IMR-90 (cell line): ENCODE data around the gene UBE2D4. TPM values are rescaled to one million over a fixed set of nuclear protein-coding genes. Genes with fewer than 3 reads are reported as not detected.

Experiments used
- ATAC-seq: fragments of 200-7000 bp; cut with Tn5 transposase; 2 replicates; pipeline ENCODE4 v1.9.1; 2020; ENCODE audit warnings: low read depth, mild to moderate bottlenecking, moderate library complexity
- BruUV-seq: library from RNA; stranded (reverse); fragments of 400-500 nt; replicated peaks from 2 replicates; lab custom pipeline; 2021; lab: Mats Ljungman, UMichigan
- CTCF ChIA-PET: fragments of 300-600 bp; formaldehyde crosslinking; extraction: SDS; loops from one replicate; lab custom pipeline; 2021; ENCODE audit warnings: antibody characterized with exemption; lab: Yijun Ruan, JAX
- POLR2A ChIA-PET: fragments of 300-600 bp; sonication (Branson Sonifier 250); formaldehyde crosslinking; loops from one replicate; lab custom pipeline; 2022; ENCODE audit warnings: antibody characterized with exemption; ENCODE audit not compliant: unreplicated experiment; lab: Charles Lee
- DNase-seq: peaks from one replicate; pipeline ENCODE4 v3.0.0; 2013
- H2AFZ ChIP-seq: replicated peaks from 2 replicates; pipeline ENCODE3; 2013; ENCODE audit warnings: low read length, mild to moderate bottlenecking; ENCODE audit not compliant: poor library complexity
- H2AK5ac ChIP-seq: 2 replicates; pipeline ENCODE4 v1.6.1; 2013; ENCODE audit warnings: low read depth, low read length, inconsistent platforms
- H2AK9ac ChIP-seq: replicated peaks from 2 replicates; pipeline ENCODE3; 2013; ENCODE audit warnings: mild to moderate bottlenecking, low read depth, low read length, moderate library complexity; ENCODE audit not compliant: poor library complexity
- H2BK120ac ChIP-seq: 2 replicates; pipeline ENCODE4 v1.6.1; 2013; ENCODE audit warnings: low read depth, low read length, inconsistent platforms
- H2BK15ac ChIP-seq: 3 replicates; pipeline ENCODE4 v1.6.1; 2013; ENCODE audit warnings: low read depth, low read length, inconsistent platforms
- H2BK20ac ChIP-seq: 2 replicates; pipeline ENCODE4 v1.6.1; 2013; ENCODE audit warnings: low read depth, mild to moderate bottlenecking, inconsistent platforms, low read length, moderate library complexity
- H2BK5ac ChIP-seq: 2 replicates; pipeline ENCODE4 v1.6.1; 2013; ENCODE audit warnings: mild to moderate bottlenecking, low read depth, low read length, inconsistent platforms; ENCODE audit not compliant: poor library complexity, severe bottlenecking
- H3K14ac ChIP-seq: replicated peaks from 2 replicates; pipeline ENCODE4 v1.6.1; 2013; ENCODE audit warnings: low read depth, low read length, inconsistent platforms
- H3K18ac ChIP-seq: 2 replicates; pipeline ENCODE4 v1.6.1; 2013; ENCODE audit warnings: low read depth, low read length, control low read depth
- H3K23ac ChIP-seq: 2 replicates; pipeline ENCODE4 v1.6.1; 2013; ENCODE audit warnings: low read depth, low read length, inconsistent platforms
- H3K27ac ChIP-seq: 2 replicates; pipeline ENCODE4 v1.5.1; 2013; ENCODE audit warnings: mild to moderate bottlenecking, control low read depth, low read length; ENCODE audit not compliant: insufficient read depth
- H3K27me3 ChIP-seq: 2 replicates; pipeline ENCODE4 v1.6.1; 2013; ENCODE audit warnings: low read length; ENCODE audit not compliant: control insufficient read depth, insufficient read depth
- H3K36me3 ChIP-seq: 2 replicates; pipeline ENCODE4 v1.6.1; 2013; ENCODE audit warnings: low read length, mixed read lengths; ENCODE audit not compliant: control insufficient read depth, insufficient read depth
- H3K4ac ChIP-seq: 2 replicates; pipeline ENCODE4 v1.6.1; 2013; ENCODE audit warnings: low read depth, low read length, inconsistent platforms
- H3K4me1 ChIP-seq: 2 replicates; pipeline ENCODE4 v1.6.1; 2013; ENCODE audit warnings: low read length, mixed read lengths; ENCODE audit not compliant: control insufficient read depth, insufficient read depth
- H3K4me2 ChIP-seq: 2 replicates; pipeline ENCODE4 v1.6.1; 2013; ENCODE audit warnings: low read depth, mild to moderate bottlenecking, control low read depth, low read length, moderate library complexity
- H3K4me3 ChIP-seq: 2 replicates; pipeline ENCODE4 v1.5.1; 2013; ENCODE audit warnings: low read depth, mild to moderate bottlenecking, control low read depth, low read length, moderate library complexity; ENCODE audit not compliant: insufficient read depth
- H3K56ac ChIP-seq: 2 replicates; pipeline ENCODE4 v1.6.1; 2013; ENCODE audit warnings: low read length, inconsistent platforms; ENCODE audit not compliant: insufficient read depth; ENCODE audit errors: extremely low read depth
- H3K79me1 ChIP-seq, 2 experiments: 2 replicates each; pipeline ENCODE4 v1.6.1; 2013; ENCODE audit warnings: low read length in 2 of 2, inconsistent platforms in 1 of 2, low read depth in 1 of 2
- H3K9ac ChIP-seq: 2 replicates; pipeline ENCODE4 v1.6.1; 2013; ENCODE audit warnings: low read depth, low read length, control low read depth
- H3K9me1 ChIP-seq: 2 replicates; pipeline ENCODE4 v1.6.1; 2013; ENCODE audit warnings: low read length, inconsistent platforms; ENCODE audit not compliant: insufficient read depth
- H3K9me3 ChIP-seq: 2 replicates; pipeline ENCODE4 v1.6.1; 2013; ENCODE audit warnings: low read length; ENCODE audit not compliant: control insufficient read depth, insufficient read depth
- H4K20me1 ChIP-seq: 2 replicates; pipeline ENCODE4 v1.6.1; 2013; ENCODE audit warnings: low read length, inconsistent platforms; ENCODE audit not compliant: insufficient read depth
- H4K5ac ChIP-seq: 2 replicates; pipeline ENCODE4 v1.6.1; 2013; ENCODE audit warnings: mild to moderate bottlenecking, low read depth, low read length, control low read depth
- H4K8ac ChIP-seq, 2 experiments: 2 replicates each; pipeline ENCODE4 v1.6.1; 2013; ENCODE audit warnings: low read depth in 2 of 2, low read length in 2 of 2, control low read depth in 1 of 2, inconsistent platforms in 1 of 2
- H4K91ac ChIP-seq: 2 replicates; pipeline ENCODE4 v1.6.1; 2013; ENCODE audit warnings: low read depth, low read length, inconsistent platforms; ENCODE audit not compliant: insufficient read depth
- BHLHE40 ChIP-seq: fragments of 150-350 bp; IDR thresholded peaks from 2 replicates; pipeline ENCODE4 v1.6.1; 2016; ENCODE audit warnings: mild to moderate bottlenecking, low read depth, low read length
- CEBPB ChIP-seq: IDR thresholded peaks from 2 replicates; pipeline ENCODE4 v1.6.1; 2012; ENCODE audit warnings: low read depth, low read length, improper control_type of control experiment
- CHD1 ChIP-seq: IDR thresholded peaks from 2 replicates; pipeline ENCODE4 v1.6.1; 2012; ENCODE audit warnings: low read depth, low read length, improper control_type of control experiment
- CTCF ChIP-seq: conservative IDR thresholded peaks from 2 replicates; pipeline ENCODE4 v1.5.1; 2012; ENCODE audit warnings: mild to moderate bottlenecking, low read depth, low read length, improper control_type of control experiment
- FOS ChIP-seq: fragments of 150-350 bp; IDR thresholded peaks from 2 replicates; pipeline ENCODE4 v1.6.1; 2016; ENCODE audit warnings: low read depth, low read length
- MXI1 ChIP-seq: IDR thresholded peaks from 2 replicates; pipeline ENCODE4 v1.6.1; 2012; ENCODE audit warnings: low read depth, mild to moderate bottlenecking, low read length, moderate library complexity, borderline replicate concordance
- NFE2L2 ChIP-seq: fragments of 150-350 bp; IDR thresholded peaks from 2 replicates; pipeline ENCODE4 v1.6.1; 2016; ENCODE audit warnings: low read depth, mild to moderate bottlenecking, low read length
- RAD21 ChIP-seq: IDR thresholded peaks from 2 replicates; pipeline ENCODE4 v1.6.1; 2012; ENCODE audit warnings: low read length, improper control_type of control experiment
- RFX5 ChIP-seq: IDR thresholded peaks from 2 replicates; pipeline ENCODE4 v1.8.0; 2012; ENCODE audit warnings: low read depth, mild to moderate bottlenecking, low read length, moderate library complexity
- SMC3 ChIP-seq: fragments of 150-350 bp; IDR thresholded peaks from 2 replicates; pipeline ENCODE4 v1.6.1; 2016; ENCODE audit warnings: low read depth, mild to moderate bottlenecking, antibody characterized with exemption, low read length, moderate library complexity
- USF2 ChIP-seq: fragments of 150-350 bp; IDR thresholded peaks from 2 replicates; pipeline ENCODE4 v1.6.1; 2017; ENCODE audit warnings: mild to moderate bottlenecking, antibody characterized with exemption, low read length, low read depth
- WGBS, 2 experiments: methylation state at CpG; one replicate each; pipeline versions ENCODE4 v1.1.5 to v1.1.7; 2013; ENCODE audit warnings: missing lambda C conversion rate in 2 of 2; ENCODE audit not compliant: insufficient read length in 1 of 2; ENCODE audit errors: extremely low coverage in 2 of 2; 5-methylcytosine and 5-hydroxymethylcytosine counted together
- dilution Hi-C: fragments of 300-500 bp; cut with HindIII; formaldehyde crosslinking; loops from one replicate; pipeline ENCODE4 v1.14.3; 2018; ENCODE audit warnings: low sequenced_read_pairs; ENCODE audit not compliant: unreplicated experiment
- in situ Hi-C: fragments of 300-500 bp; cut with MboI; formaldehyde crosslinking; loops from 3 replicates; pipeline ENCODE4 v1.14.3; 2019; ENCODE audit warnings: low sequenced_read_pairs, inconsistent platforms, mixed read lengths
- intact Hi-C: fragments of 100-400 bp; cut with micrococcal nuclease; formaldehyde crosslinking; loops from 2 replicates; pipeline ENCODE4 v1.10.0; 2022
- polyA plus RNA-seq, 3 experiments: library from polyadenylated mRNA; depleted of rRNA; stranded (reverse); fragments of >200 nt; gene quantifications; 2 replicates each; pipeline ENCODE4 v1.2.3, GENCODE V29; 2012; ENCODE audit warnings: low replicate concordance in 1 of 3
- total RNA-seq: library from RNA; depleted of rRNA; stranded (reverse); fragments of >200 nt; gene quantifications from 2 replicates; pipeline ENCODE4 v1.2.3, GENCODE V29; 2012

UBE2D4 gene
- total and polyA plus RNA-seq, 2 of the 4 experiments (the other 2 are of a cell fraction), result 9.7 to 10.5 TPM

- peaks cover 39 to 68% of the 10 kb centered on the region in 2 experiments for H3K79me1 ChIP-seq
- no peak overlapping the region for H2BK5ac ChIP-seq
- no peak overlapping the region; a peak in 1 of 4 replicates for H4K8ac ChIP-seq
- H3K9me1 ChIP-seq, result peaks cover 12% of the 10 kb centered on the region; the same call in 1 of the 2 replicates
- no TSS peak for BruUV-seq
- H2BK120ac ChIP-seq, result no peak overlapping the region
- 93% methylated on average over 3 of the region's 7 CpGs; no CpG with 5 or more reads in 1 of the 2 experiments for WGBS, 2 experiments
- no peak overlapping the region for H3K9ac ChIP-seq
- peaks cover 7% of the 10 kb centered on the region for H3K36me3 ChIP-seq
- no peak overlapping the region for H3K27ac ChIP-seq
- no peak overlapping the region for H2AFZ ChIP-seq
- DNase-seq, result peak; percentile 51
- ATAC-seq, result peak; percentile 85
- no peak overlapping the region for H4K91ac ChIP-seq
- TF ChIP-seq SMC3 (no peak), BHLHE40 (no peak), MXI1 (no peak), CHD1 (no peak), NFE2L2 (no peak), FOS (no peak), RFX5 (no peak), USF2 (no peak), CTCF (no peak), RAD21 (no peak), CEBPB (no peak)
- no peak overlapping the region for H2AK9ac ChIP-seq
- H2AK5ac ChIP-seq, result no peak overlapping the region
- dilution Hi-C loops (no loop called here), intact Hi-C loops (no loop called here), in situ Hi-C loops (no loop called here)
- POLR2A ChIA-PET, result no interaction called here
- no peak overlapping the region for H3K56ac ChIP-seq
- H4K20me1 ChIP-seq, result peaks cover 24% of the 10 kb centered on the region
- no peak overlapping the region for H3K23ac ChIP-seq
- H3K9me3 ChIP-seq, result no peaks in the 10 kb centered on the region
- no peak overlapping the region for H3K18ac ChIP-seq
- H3K4ac ChIP-seq, result no peak overlapping the region
- H4K5ac ChIP-seq, result no peak overlapping the region
- no peak overlapping the region for H3K4me3 ChIP-seq
- H3K4me2 ChIP-seq, result no peak overlapping the region
- peaks cover 2% of the 10 kb centered on the region; the same call in 1 of the 2 replicates for H3K4me1 ChIP-seq
- H3K14ac ChIP-seq, result no peak overlapping the region
- no peak overlapping the region for H2BK15ac ChIP-seq
- CTCF ChIA-PET, result no interaction called here
- no peaks in the 10 kb centered on the region for H3K27me3 ChIP-seq
- no peak overlapping the region for H2BK20ac ChIP-seq
Observed at GRCh38 chr7:43888993-43889945, 37.0 kb upstream of the UBE2D4 start.
